Ureter (tissue), 1 donor: ENCODE data around the gene NADSYN1. TPM values are rescaled to one million over a fixed set of nuclear protein-coding genes. Genes with fewer than 3 reads are reported as not detected.
A peak's percentile ranks its signal among the peaks of the same experiment; 100 is the strongest.

ENCODE experiments used
- DNase-seq: peaks from one replicate; pipeline ENCODE4 v3.0.0-alpha.2; 2020; ENCODE audit warnings: low spot score
- total RNA-seq: library from RNA; stranded (reverse); gene quantifications from one replicate; pipeline ENCODE4 v1.2.4, GENCODE V29; 2023
- donor health status: DM: yes; HTN: yes; CAD: no.

Gene NADSYN1
- total RNA-seq, 1 donor from 2014 or later = 262 TPM

DNA sequence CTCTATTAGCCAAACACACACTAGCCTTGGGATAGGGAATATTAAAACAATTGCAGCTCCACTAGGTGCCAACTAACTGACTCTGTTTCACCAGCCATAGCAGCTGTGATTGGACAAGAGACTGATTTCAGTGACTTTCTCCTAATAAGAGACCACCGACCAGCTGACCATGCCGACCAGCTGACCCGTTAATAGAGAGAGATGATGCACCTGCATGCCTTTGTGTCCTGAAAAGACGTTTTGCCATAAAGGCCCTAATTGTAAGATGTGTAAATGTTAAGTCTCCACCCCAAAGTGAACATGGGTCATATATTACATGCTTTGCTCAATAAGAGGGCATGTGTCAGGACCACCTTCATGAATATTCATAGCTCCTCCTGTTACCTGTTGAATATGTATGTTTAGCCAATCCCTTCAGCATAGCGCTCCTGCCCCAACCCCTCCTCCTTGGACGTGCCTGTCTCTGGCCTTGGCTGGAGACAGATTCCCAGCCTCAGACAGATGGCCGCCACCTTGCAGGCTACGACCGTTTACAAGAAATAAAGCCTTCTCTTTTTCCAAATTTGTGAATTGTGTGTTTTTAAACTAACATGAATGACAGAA, 1.3 kb upstream of the NADSYN1 start:
- no peak for DNase-seq

DNA sequence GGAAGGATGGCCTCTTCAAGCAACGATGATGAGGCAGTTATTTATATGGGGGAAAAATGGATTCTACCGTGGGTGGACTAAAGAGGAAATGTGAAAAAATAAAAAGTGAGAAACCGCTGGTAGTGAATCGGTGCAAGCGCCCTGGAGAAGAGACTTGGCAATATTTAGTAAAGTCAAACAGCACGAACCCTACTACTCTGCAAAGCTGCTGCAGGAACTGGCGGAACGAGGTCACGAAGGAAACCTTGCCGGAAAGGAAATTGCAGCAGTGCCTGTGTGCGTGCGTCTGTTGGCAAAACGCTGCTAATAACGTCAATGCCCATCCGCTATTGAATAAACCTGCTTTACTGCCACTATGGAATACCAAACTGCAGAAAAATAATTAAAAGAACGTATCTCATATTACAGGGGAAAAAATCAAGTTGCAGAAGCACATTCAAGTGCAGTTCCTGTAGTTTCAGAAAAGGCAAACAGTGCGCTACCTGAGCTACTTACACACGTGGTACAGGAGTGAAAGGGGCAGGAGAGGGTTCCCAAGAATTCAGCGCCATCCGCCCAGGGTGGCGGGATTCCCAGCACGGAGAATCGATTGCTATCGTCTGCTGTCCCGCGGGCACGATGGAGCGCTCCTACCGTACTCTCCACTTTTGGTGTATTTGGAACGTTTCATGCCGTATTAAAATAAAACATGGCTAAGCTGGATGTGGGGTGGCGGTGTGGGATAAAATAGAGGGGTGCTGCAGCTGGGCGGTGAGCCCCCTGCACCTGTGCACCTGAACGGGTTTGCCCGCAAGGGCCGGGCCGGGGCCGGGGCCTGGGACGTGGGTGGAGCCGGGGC, 585 bp upstream of the NADSYN1 start:
- DNase-seq = no peak

DNA sequence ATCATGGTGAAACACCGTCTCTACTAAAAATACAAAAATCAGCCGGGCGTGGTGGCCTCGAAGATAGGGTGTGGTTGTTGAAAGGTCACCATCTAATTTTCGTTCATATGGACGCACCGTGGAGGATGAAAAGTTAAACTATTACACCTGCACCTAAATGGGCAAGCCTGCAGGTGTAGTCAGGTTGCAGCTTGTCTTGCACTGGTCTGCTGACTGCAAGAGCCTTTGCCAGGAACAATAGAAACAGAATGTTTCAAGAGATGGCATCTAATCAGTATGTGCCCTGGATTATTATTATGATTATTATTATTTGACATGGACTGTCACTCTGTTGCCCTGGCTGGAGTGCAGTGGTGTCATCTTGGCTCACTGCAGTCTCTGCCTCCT, 908 bp downstream of the NADSYN1 start:
- no peak for DNase-seq

DNA sequence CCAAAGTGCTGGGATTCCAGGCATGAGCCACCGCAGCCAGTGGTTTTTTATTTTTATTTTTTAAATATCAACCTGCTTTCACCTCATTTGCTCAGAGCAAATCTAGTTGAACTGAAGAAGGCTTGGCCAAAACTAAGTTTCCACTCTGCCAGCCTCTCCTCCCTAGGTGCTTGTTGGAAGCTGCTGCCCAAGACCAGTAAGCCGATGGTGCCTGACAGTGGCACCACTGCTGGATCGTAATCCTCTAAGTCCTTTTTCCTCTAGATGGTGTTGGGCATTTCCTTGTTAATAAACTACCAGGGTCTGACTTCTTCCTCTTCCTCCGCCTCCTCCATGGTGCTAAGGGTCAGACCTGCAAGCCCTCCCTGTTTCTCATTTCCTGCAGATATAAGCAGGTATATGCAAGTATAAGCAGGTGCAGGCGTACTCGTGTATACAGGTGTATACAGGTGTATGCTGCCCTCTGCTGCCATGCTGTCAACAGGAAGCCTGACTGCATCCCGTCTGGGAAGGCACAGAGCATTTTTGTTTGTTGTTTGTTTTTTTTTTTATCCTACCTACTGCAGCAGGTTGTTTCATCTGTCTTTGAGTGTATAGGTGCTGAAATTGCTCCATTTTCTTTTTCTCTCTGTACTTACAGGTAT, 1.6 kb downstream of the NADSYN1 start:
- peak; percentile 58 for DNase-seq

DNA sequence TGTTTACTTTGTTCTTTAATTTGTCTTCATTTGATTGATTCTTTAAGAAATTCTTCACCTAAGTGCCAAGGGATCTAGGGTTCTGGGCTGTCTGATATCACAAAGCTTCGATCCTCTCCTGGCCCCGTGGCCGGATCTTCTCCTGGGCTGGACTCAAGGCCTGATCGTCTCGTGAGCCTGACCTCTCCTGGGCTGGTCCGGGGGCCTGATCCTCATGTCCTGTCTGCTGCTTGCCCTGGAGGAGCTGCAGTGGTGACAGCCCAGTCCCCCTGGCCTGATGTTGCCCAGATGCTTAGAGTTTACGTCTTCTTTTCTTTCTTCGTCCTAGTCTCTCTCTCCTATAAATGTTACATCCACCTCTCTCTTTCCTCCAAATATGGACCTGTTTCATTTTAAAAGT, 3.3 kb downstream of the NADSYN1 start:
- no peak for DNase-seq

DNA sequence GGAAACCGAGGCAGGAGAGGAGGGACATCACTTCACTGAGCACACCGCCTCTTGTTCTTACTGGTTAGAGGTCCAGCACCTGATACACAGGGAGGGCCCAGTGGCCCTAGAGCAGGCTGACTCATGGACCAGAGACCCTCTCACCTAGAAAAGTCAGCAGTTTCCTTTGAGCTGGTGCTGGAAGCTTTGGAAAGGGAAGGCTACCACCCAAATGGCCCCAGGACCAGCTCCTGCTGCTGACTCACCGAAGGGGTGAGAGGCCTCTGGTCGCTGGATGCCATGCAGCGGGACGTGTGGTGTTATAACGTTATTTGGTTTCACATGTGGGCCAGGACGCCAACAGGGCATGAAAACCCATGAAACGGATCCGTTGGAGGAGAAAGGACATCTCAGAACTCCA, 3.8 kb downstream of the NADSYN1 start:
- no peak for DNase-seq

DNA sequence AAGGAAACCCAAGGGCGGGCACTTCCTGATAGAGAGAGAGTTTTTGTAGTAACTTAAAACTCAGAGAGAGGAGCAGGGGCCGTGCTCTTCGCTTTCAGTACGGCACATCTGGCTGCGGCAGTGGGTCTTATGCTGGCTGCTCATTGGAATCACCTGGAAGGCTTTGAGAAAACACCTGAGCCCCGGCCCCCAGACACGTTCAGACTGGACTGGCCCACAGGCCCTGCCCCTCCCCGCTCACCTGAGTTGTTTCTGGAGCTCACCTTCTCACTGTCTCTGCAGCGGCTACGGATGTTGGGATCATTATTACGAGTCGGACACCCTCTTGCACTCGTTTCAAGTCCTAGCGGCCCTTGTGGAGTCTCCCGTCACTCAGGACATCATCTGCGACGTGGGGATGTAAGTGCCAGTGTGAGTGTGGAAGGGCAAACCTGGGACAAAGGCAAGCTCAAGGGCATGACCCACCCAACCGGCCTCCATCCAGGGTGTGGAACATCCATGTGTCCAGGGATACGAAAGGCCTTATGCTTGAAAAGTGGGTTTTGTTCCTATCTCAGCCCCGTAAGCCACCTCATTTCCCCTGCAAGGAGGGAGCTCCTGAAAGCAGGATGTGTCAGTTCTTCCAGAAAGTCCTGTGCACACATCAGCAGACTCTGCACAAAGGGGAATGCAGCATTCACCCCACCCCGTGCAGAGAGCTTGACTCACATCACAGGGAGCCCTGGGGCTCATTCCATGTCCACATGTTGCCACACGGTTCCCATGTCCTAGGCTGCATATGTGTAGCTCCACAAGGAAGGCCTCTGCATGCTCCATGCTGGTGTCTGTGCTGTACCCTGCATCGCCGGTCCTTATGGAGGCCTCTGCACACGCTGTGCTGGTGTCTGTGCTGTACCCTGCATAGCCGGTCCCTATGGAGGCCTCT, 5.4 kb downstream of the NADSYN1 start:
- DNase-seq = no peak

DNA sequence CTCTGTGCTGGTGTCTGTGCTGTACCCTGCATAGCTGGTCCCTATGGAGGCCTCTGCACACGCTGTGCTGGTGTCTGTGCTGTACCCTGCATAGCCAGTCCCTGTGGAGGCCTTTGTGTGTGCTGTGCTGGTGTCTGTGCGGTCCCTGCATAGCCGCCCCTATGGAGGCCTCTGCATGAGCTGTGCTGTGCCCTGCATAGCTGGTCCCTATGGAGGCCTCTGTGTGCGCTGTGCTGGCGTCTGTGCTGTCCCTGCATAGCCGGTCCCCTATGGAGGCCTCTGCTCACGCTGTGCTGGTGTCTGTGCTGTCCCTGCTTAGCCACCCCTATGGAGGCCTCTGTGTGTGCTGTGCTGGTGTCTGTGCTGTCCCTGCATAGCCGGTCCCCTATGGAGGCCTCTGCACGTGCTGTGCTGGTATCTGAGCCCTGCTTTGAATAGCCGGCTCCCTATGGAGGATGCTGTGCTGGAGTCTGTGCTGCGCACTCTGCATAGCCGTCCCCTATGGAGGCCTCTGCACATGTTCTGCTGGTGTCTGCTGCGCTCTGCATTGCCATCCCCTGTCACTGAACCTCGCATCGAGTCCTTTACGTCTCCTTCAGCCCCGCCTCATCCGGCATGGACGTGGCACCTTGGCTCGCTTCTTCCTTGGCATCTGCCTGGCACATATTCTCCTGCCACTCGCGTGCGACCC, 6.2 kb downstream of the NADSYN1 start:
- no peak for DNase-seq

DNA sequence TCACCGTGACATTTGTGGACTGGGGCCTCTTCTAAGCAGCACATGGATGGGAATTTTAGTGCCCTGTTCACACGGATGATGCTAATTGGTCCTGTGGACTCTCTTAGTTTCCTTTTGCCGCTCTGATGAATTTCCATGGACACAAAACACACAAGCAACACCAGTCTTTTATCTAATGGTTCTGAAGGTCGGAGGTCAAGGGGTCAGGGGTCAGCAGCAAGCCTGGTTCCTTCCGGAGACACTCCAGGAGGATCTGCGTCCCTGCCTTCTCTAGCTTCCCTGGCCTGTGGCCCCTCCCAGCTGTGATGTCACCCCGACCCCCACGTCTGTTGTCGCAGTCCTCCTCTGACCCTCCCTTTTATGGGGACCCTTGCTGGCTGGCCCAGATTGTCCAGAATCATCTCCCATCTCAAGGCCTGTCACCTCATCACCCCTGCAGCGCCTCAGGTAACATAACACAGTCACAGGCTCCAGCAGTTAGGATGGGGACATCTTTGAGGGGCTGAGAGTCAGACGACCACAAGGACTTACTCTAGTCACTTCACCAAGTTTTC, 6.8 kb downstream of the NADSYN1 start:
- no peak for DNase-seq

DNA sequence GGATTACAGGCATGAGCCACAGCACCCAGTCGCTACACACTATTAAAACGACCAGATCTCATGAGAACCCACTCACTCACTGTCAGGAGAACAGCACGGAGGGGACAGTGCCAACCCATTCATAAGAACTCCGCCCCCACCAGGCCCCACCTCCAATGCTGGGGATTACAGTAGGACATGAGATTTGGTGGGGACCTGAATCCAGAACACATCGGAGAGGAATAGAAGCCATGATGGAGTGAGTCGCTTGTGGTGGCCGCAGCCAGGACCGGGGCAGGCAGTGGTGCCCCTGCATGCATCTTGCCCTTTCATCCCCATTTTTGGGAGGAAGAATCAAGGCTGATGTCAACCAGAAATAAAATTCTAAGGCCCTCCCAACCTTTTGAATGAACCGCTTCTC, 8.7 kb downstream of the NADSYN1 start:
- no peak for DNase-seq

DNA sequence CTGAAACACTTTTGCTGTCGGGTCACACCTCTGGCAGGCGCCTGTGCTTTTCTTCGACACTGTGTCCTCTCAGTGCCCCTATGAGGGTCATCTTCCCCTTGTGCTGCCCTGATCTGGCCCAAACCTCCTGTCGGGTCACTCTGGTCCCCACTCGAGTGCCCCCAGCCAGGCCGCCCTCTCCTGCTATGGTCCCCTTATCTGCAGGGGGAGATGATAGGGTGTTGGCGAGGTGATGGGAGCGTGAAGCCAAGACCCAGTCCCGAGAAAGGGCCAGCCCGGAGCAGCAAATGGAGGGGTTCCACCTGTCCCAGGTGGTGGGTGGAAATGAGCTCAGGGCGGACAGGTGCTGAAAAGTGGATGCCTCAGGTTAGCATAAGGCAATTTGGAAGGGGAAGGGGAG, 9.7 kb downstream of the NADSYN1 start:
- DNase-seq = no peak

DNA sequence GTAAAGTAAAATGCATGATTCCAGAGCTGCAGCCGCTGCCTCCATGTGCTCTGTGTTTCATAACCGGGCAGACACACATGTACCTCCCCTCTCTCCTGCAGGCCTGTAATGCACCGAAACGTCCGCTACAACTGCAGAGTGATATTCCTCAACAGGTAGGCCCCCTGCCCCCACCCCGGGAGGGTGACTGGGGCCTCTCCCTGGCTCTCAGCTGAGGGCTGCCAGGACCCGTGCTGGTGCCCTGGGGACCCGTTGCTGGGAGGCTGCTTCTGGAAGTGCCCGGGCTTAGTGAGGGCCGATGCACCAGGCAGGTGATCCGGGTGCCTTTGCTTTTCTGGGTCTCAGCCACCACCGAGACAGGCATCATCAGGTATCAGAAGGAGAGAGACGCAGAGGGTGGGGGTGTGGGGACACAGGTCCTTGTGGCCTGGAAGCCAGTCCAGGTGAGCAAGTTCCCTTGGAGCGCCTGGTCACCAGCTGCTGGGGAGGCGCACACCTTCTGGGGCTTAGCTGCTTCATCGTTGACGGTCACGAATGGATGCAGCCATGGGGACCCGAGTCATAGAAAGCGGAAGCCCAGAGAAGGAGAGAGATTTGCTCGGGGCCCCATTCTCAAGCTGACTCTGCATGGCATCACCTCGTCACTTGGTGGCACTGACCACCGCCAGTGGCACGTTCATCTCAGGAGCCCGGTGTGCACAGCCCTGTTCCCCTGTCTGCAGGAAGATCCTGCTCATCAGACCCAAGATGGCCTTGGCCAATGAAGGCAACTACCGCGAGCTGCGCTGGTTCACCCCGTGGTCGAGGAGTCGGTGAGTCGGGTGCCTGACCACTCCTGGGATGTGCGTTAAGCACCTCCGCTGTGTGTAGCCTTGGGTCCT, 10.6 kb downstream of the NADSYN1 start:
- DNase-seq = no peak

DNA sequence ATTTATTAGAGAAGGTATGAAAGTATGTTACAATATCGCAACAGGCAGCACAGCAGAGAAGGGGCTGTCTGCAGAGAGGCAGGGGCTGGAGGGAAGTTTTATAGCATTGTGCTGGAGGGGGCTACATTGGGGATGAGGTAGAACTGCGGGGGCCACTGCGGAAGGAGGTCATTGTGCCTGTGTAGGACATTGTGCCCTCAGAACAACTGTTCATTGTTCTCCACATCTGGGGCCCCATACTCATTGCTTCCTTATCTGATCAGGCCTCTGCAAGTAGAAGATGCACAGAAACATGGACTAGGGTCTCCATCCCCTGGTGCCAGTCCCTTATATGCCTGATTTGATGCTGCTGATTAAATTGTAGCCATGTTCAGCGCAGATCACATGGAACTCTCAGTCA, 12.1 kb downstream of the NADSYN1 start:
- no peak for DNase-seq

DNA sequence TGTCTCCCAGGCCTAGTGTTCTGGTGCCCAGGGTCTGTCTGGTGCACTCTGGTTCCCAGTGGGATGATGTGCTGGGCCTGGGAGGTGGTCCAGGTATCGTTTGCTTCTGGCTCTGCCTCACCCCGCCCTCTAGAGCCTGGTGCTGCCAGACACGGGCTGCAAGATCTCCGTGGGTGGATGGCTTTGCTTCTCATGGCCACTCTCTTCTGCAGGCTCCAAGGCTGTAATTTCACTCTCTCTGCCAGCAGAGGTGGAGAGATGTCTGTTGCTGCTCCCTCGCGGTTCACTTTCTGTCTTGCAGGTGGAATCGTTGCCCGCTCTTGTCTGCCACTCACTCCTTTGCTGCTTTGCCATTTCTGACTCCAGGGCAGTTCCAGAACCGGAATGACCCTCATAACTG, 13.4 kb downstream of the NADSYN1 start:
- no peak for DNase-seq

DNA sequence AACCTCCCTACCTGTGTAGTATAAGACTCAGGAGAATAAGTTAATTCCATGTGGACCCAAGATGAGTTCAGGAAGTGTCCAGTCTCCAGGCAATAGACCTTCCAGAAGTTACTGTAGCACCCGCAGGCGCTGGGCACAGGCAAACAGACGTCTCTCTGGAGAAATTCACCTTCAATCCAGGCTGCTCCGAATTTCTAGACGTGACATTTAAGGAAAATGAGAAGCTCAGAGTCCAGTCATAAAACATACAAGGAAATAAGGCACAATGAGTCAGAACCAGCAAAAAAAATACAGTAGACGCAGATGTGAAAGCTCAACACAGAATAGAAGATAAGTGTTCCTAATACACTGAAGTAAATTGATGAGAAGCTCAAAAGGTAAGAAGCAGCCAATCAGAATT, 14.2 kb downstream of the NADSYN1 start:
- no peak for DNase-seq

DNA sequence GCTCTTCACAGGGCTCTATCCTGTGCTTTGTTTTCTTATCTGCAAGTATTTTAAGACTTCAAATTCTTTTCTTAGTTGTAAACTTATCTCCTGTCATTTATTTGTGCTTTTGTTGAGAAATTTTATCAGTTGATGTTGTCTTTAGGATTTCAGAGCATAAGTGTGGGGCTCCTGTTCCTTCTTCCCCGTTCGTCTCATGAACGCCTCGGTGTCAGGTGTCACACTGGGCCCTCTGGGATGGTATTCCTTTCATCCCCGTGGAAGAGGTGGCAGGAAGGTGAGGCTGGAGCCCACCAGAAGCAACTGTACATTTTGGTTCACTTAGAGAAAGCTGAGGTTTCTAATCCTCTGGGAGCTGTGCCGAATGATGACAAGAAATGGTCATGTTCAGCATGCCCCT, 17.9 kb downstream of the NADSYN1 start:
- no peak for DNase-seq

DNA sequence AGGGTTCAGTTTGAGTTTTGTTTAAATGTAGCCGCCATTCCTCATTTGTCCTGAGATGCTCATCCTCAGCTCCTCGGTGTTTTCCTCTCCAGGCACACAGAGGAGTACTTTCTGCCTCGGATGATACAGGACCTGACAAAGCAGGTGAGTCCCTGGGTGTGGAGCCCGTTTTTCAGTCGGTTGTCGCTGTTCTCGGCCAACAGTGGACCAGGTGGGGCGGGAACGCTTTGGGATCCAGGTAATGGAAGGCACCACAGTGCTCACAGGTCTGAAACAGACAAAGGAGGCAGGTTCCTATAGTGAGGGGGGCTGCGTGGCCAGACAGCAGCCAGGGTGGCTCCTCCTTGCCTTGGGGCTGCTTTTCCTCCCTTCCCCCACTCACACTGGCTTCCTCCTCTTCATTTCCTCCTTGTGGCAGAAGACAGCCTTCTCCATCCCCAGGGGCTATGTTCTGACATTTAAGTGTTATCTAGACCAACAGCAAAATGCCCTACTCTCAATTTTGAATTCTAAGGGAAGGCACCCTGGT, 19.4 kb downstream of the NADSYN1 start:
- no peak for DNase-seq

DNA sequence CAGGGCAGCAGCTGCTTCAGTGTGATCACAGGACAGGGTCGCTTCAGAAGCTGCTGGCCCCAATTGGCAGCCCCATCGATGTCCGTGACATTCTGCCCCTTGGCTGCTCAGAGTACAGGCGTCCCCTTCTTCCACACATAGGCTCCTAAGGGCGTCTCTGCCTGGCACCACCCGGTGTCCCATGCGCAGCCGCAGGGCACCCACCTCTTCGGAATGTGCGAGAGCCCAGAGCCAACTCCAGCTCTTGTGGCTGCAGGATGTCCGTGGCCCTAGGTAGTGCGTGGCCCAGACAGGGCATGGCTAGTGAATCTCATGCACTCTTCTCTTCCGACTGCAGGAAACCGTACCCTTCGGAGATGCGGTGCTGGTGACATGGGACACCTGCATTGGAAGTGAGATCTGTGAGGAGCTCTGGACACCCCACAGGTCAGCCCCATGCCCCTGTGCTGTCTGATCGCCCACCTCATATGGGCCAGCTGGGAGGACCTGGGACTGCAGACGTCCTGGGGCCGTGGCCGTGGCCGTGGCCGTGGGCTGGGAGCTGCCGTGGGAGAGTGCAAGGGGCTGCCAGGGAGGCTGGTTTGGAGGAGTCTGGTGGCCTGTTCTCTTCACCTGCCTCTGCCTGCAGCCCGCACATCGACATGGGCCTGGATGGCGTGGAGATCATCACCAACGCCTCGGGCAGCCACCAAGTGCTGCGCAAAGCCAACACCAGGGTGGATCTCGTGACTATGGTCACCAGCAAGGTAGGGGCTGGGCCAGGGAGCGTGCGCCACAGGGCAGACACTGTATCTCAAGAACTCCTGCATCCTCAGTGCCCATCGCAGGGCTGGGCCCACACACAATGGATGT, 20.2 kb downstream of the NADSYN1 start:
- DNase-seq = no peak

DNA sequence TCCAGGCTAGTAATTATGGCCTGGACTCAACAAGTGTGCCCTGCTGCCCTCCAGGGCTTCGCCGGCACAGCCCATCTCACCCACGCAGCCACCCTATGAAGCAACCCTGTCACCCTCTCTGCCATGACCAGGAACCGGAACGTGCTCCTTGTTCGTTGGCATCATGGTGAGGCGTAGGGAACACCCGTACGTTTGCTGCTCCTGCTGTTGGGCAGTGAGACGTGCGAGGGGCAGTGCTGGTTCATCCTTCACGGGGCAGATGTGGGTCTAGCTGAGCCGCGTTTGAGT, 20.7 kb downstream of the NADSYN1 start:
- no peak for DNase-seq
